ENCODE measurements around the gene CFI. TPM values are rescaled to one million over a fixed set of nuclear protein-coding genes. Genes with fewer than 3 reads are reported as not detected.
A peak's percentile ranks its signal among the peaks of the same experiment; 100 is the strongest.

The CFI gene
- total RNA-seq, 1 donor from 2014 or later = 4.2 TPM

DNA sequence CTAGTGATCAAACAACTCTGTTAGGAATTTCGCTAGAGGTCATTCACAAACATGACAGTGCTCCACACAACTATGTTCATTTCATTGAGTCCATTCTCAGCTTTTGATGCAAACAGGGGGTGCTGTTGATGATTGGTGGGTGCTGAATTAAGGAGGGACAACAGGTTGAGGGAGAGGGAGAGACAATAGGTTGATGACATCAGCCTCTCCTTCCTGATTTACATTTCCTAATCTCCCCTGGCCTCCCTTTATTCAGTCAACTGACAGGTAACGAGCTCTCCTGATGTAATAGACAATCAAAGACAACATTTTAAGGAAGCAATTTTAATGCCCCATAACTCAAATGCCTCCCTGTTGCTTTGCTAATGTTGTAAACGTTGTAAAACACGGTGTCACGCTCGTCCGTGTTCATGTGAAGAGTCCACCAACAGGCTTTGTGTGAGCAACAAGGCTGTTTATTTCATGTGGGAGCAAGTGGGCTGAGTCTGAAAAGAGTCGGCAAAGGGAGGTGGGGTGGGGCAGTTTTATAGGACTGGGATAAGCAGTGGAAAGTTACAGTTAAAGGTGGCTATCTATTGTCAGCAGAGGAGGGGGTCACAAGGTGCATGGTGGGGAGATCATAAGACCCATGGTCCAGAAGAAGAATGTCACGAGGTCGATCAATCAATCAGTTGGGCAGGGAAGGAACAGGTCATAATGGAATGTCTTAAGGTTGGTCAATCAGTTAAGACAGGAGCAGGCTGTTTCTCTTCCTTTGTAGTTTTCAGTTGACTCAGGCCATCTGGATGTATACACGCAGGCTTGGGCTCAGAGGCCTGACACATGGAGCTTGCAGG, 9.0 kb upstream of the CFI start:
- TF ChIP-seq, protein P1, sequence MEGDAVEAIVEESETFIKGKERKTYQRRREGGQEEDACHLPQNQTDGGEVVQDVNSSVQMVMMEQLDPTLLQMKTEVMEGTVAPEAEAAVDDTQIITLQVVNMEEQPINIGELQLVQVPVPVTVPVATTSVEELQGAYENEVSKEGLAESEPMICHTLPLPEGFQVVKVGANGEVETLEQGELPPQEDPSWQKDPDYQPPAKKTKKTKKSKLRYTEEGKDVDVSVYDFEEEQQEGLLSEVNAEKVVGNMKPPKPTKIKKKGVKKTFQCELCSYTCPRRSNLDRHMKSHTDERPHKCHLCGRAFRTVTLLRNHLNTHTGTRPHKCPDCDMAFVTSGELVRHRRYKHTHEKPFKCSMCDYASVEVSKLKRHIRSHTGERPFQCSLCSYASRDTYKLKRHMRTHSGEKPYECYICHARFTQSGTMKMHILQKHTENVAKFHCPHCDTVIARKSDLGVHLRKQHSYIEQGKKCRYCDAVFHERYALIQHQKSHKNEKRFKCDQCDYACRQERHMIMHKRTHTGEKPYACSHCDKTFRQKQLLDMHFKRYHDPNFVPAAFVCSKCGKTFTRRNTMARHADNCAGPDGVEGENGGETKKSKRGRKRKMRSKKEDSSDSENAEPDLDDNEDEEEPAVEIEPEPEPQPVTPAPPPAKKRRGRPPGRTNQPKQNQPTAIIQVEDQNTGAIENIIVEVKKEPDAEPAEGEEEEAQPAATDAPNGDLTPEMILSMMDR (IDR thresholded peaks at IDR 0.05; ENCODE audit: insufficient read depth, low read length, poor library complexity, severe bottlenecking) = no peak
- Histone ChIP-seq H3K27me3 (ENCODE audit: control insufficient read depth, insufficient read depth, low read length) (no peaks in the 10 kb centered on the region), H3K36me3 (ENCODE audit: control insufficient read depth, insufficient read depth, low read length) (no peaks in the 10 kb centered on the region), H3K4me3 (ENCODE audit: low read depth, low read length) (no peak overlapping the region)
- no peak for DNase-seq (ENCODE audit: low read depth)

DNA sequence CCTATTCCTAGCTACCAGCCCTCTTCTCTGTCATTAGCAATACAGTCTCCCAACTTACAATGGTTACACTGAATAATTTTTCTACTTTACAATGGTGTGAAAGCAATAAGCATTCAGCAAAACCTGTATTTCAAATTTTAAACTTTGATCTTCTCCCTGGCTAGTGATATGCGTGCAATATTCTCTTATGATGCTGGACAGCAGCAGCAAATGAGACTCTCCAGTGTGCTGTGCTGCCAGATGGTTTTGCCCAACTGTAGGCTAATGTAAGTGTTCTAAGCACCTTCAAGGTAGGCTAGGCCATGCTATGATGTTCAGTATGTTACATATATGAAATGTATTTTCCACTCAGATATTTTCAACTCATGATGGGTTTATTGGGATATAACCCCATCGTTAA, 7.9 kb upstream of the CFI start:
- H3K4me3 ChIP-seq (ENCODE audit: low read depth, low read length) = no peak overlapping the region
- H3K27me3 ChIP-seq (ENCODE audit: control insufficient read depth, insufficient read depth, low read length) = no peaks in the 10 kb centered on the region
- TF ChIP-seq, protein P1 (IDR thresholded peaks at IDR 0.05; ENCODE audit: insufficient read depth, low read length, poor library complexity, severe bottlenecking) = no peak
- no peaks in the 10 kb centered on the region for H3K36me3 ChIP-seq (ENCODE audit: control insufficient read depth, insufficient read depth, low read length)
- DNase-seq (ENCODE audit: low read depth) = no peak

DNA sequence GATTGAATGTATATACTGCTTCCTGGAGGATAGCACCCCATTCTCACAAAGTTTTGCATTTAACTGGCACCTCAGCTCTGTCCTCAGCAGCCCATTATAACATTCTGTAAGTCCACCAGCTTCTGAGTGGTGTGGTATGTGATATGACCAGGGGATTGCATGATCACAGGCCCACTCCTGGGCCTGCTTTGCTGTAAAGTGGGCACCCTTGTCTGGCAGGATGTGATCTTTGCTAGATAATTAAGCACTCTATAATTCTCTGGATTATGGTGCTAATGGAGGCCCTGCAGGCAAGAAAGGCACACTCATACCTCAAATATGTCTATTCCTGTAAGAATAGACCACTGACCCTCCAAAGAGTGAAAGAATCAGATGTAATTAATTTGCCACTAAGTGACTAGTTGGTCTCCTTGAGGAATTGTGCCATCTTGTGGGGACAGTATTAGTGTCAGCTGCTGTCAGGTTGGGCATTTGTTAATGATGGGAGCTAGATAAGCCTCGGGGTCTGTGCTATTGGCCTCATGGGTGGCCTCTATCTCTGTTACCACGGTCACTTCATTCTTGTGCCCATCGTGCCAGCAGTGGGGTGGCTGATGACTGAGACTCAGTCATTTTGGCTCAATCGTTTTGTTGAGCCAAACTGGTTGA, 2.2 kb upstream of the CFI start:
- Histone ChIP-seq H3K27me3 (ENCODE audit: control insufficient read depth, insufficient read depth, low read length) (no peaks in the 10 kb centered on the region), H3K4me3 (ENCODE audit: low read depth, low read length) (no peak overlapping the region), H3K36me3 (ENCODE audit: control insufficient read depth, insufficient read depth, low read length) (no peaks in the 10 kb centered on the region)
- TF ChIP-seq, protein P1 (IDR thresholded peaks at IDR 0.05; ENCODE audit: insufficient read depth, low read length, poor library complexity, severe bottlenecking) = peak; percentile 57
- DNase-seq (ENCODE audit: low read depth) = no peak

DNA sequence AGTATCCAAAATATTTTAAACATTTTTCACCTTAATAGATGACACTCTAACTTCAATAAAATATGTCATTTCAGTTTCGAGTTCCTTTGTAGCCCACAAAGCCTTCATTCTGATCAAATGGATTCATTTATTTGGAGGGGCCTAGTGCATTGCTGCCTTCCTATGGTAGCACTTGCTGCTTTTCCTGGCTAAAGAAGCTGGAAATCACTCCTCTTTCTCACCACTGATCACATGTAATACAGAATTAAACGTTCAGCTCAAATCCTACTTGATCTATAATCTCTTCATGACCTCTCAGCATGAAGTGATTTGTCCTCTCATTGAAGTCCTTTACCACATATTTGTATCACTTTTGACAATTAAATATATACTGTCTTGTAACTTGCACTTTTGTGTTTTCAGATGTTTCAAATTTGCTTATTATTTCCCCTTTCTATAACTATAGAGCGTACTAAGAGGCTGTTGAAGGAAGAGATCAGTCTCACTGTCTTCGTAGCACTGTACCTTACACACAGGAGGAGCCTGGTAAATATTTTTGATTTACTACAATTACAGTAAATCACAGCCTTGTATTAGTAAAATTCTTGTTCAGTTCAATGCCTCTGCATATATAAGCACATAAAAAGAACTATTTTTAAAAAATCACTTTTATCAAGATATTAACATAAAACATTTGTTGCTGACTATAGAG, 555 bp downstream of the CFI start:
- Histone ChIP-seq H3K36me3 (ENCODE audit: control insufficient read depth, insufficient read depth, low read length) (no peaks in the 10 kb centered on the region), H3K4me3 (ENCODE audit: low read depth, low read length) (peak overlapping the region; percentile 40), H3K27me3 (ENCODE audit: control insufficient read depth, insufficient read depth, low read length) (no peaks in the 10 kb centered on the region)
- TF ChIP-seq, protein P1 (IDR thresholded peaks at IDR 0.05; ENCODE audit: insufficient read depth, low read length, poor library complexity, severe bottlenecking) = no peak
- no peak for DNase-seq (ENCODE audit: low read depth)

DNA sequence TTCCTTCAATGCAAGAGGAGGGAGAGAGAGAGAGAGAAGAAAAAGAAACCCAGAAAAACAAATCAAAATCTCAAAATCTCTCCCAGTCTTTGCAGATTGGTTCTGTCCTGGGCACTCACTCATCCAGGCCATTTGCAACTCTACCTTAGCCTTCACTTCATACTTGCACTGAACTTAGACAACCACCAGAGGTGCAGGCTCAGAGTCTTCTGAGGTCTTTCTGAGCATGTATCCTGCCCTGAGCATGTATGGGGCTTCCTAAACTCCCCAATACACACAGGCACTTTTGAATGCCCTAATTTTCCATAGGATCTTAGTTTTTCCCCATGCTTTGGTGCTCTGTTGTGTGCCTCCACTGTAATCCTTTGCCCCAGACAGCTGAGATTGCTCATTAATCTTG, 2.9 kb downstream of the CFI start:
- H3K4me3 ChIP-seq (ENCODE audit: low read depth, low read length) = no peak overlapping the region
- TF ChIP-seq, protein P1 (IDR thresholded peaks at IDR 0.05; ENCODE audit: insufficient read depth, low read length, poor library complexity, severe bottlenecking) = no peak
- no peak for DNase-seq (ENCODE audit: low read depth)
- H3K36me3 ChIP-seq (ENCODE audit: control insufficient read depth, insufficient read depth, low read length) = no peaks in the 10 kb centered on the region
- no peaks in the 10 kb centered on the region for H3K27me3 ChIP-seq (ENCODE audit: control insufficient read depth, insufficient read depth, low read length)

Measured in kidney epithelial cell (primary cell).